Gastroesophageal sphincter (tissue), 3 donors: Measurements from ENCODE around the gene ABLIM2.

Source experiments
- EP300 ChIP-seq: sonication (generic); formaldehyde crosslinking; IDR thresholded peaks from one replicate; pipeline ENCODE4 v1.6.1; 2017; ENCODE audit warnings: antibody characterized with exemption, mild to moderate bottlenecking
- POLR2A ChIP-seq, 2 donors: fragments of 450-650 bp; IDR thresholded peaks; one replicate each; pipeline ENCODE4 v1.6.1; 2017; ENCODE audit warnings: antibody characterized with exemption in 2 of 2, mild to moderate bottlenecking in 2 of 2, moderate library complexity in 1 of 2
- TF ChIP-seq, protein P1 (sequence below), 4 experiments: fragments of 200-600 bp in 2 of 4; fragments of 450-650 bp in 2 of 4; sonication (generic) in 1 of 4; IDR thresholded peaks; one replicate each; pipeline ENCODE4 v1.5.1; 2017 to 2019; ENCODE audit warnings: antibody characterized with exemption in 4 of 4, mild to moderate bottlenecking in 2 of 4, moderate library complexity in 2 of 4

DNA sequence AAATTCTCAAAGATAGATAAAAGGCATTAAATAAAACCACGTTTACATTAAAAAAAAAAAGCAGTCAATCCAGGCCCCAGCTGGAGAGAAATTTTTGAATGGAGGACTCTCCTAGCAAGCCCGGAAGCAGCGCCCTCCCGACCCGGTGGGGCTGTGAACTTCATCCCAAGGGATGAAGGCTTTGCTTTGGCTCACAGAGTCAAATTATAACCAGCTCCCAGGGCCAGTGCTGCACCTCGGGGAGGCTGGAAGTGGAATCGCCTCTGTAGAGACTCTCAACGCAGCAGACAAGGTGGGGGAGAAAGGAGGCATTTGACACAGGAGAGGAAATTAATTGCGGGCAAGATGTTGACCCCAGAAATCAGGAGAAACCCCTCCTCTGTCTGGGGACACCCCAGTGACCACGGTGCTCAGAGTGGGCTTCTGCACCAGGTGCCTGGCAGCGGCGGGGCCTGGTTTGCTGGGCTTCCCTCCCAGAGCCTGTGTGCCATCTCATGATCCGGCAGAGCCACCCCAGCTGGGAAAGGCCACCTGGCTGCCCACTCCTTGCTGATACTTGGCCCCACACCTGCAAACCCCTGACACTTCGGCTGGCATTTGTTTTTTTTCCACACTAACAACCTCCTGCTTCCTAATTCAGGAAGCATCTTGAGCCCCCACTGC, 71.7 kb downstream of the ABLIM2 start:
- TF ChIP-seq EP300 (no peak), POLR2A (IDR thresholded peaks at IDR 0.05) (no peak)
- TF ChIP-seq, protein P1, sequence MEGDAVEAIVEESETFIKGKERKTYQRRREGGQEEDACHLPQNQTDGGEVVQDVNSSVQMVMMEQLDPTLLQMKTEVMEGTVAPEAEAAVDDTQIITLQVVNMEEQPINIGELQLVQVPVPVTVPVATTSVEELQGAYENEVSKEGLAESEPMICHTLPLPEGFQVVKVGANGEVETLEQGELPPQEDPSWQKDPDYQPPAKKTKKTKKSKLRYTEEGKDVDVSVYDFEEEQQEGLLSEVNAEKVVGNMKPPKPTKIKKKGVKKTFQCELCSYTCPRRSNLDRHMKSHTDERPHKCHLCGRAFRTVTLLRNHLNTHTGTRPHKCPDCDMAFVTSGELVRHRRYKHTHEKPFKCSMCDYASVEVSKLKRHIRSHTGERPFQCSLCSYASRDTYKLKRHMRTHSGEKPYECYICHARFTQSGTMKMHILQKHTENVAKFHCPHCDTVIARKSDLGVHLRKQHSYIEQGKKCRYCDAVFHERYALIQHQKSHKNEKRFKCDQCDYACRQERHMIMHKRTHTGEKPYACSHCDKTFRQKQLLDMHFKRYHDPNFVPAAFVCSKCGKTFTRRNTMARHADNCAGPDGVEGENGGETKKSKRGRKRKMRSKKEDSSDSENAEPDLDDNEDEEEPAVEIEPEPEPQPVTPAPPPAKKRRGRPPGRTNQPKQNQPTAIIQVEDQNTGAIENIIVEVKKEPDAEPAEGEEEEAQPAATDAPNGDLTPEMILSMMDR (IDR thresholded peaks at IDR 0.05), result no peak
